ENCODE data around the gene GPR153.

GPR153 gene

GRCh38 chr1:6210591-6211355 lies 50.1 kb downstream of the GPR153 start:
- H3K27ac ChIP-seq = no peak overlapping the region
- DNase-seq (ENCODE audit: low spot score) = no peak
- ChIA-PET CTCF (interaction anchor here (0.6 kb wide), 1 partner anchor 187 kb away, joined by 7 read pairs; no protein-coding TSS in a partner anchor), POLR2A (ENCODE audit: low non-redundant PET) (interaction anchor here (0.5 kb wide), 1 partner anchor 14 kb away, joined by 3 read pairs; no protein-coding TSS in a partner anchor)
- TF ChIP-seq CTCF (conservative IDR thresholded peaks at IDR 0.05; ENCODE audit: low read depth) = no peak

DNA sequence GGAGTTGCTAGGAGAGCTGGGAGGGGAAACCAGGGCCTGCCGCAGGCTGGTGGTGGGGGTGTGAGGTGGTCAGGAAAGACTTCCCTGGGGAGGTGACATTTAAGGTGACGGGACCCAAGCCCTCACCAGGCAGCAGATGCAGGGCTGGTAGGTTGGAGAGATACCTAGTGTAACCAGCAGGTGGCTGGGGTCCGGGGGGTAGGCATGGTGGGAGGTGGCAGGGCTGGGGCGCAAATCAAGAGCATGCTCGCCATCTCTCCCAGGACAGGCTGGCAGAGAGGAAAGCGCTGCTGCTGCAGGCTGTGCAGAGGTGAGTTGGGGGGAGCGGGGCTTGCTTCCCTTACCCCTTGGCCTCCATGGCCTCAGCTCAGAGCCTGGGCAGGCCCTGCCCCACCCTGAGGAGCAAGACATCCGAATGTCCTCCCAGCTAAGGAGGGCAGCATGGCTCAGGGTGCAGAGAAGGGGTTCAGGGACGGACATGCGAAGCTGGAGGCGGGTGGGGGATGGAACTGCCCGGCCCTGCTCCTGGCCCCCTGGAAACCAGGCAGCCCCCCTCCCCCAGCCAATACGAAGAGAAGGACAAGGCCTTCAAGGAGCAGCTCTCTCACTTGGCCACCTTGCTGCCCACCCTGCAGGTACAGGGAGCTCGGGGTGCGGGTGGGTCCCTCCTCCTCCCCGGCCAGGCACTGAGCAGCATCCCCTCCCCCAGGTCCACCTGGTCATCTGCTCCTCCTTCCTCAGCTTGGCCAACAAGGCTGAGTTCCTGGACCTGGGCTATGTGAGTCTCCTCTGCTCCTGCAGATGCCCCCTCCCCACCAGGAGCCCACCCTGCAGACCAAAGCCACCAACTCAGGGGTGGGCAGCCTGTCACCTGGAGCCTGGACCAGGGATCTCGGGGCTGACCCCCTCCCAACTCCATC lies 51.0 kb downstream of the GPR153 start:
- no peak for DNase-seq (ENCODE audit: low spot score)
- TF ChIP-seq CTCF (conservative IDR thresholded peaks at IDR 0.05; ENCODE audit: low read depth) = no peak
- no peak overlapping the region for H3K27ac ChIP-seq
- ChIA-PET POLR2A (ENCODE audit: low non-redundant PET) (interaction anchor here (0.5 to 0.6 kb wide), 2 partner anchors 9 to 13 kb away, joined by 3 read pairs; no protein-coding TSS in a partner anchor), CTCF (interaction anchor here (0.6 to 0.7 kb wide), 4 partner anchors 15 to 1377 kb away, joined by 3 to 7 read pairs (median 4); no protein-coding TSS in a partner anchor)

- no peak overlapping the region for H3K27ac ChIP-seq
- ChIA-PET POLR2A (ENCODE audit: low non-redundant PET) (interaction anchor here (0.7 kb wide), 1 partner anchor 15 kb away, joined by 3 read pairs; no protein-coding TSS in a partner anchor), CTCF (no interaction called here)
- no peak for DNase-seq (ENCODE audit: low spot score)
- no peak for TF ChIP-seq CTCF (conservative IDR thresholded peaks at IDR 0.05; ENCODE audit: low read depth)
These were observed 51.9 kb downstream of the GPR153 start for GRCh38 chr1:6208723-6209660.

GRCh38 chr1:6207921-6208320 lies 53.0 kb downstream of the GPR153 start:
- no peak for DNase-seq (ENCODE audit: low spot score)
- no peak for TF ChIP-seq CTCF (conservative IDR thresholded peaks at IDR 0.05; ENCODE audit: low read depth)
- H3K27ac ChIP-seq = peak overlapping the region; percentile 82
- CTCF ChIA-PET = interaction anchor here (0.7 kb wide), 1 partner anchor 1768 kb away, joined by 3 read pairs; no protein-coding TSS in a partner anchor
- POLR2A ChIA-PET (ENCODE audit: low non-redundant PET) = interaction anchor here (0.7 kb wide), 1 partner anchor 16 kb away, joined by 3 read pairs; no protein-coding TSS in a partner anchor

DNA sequence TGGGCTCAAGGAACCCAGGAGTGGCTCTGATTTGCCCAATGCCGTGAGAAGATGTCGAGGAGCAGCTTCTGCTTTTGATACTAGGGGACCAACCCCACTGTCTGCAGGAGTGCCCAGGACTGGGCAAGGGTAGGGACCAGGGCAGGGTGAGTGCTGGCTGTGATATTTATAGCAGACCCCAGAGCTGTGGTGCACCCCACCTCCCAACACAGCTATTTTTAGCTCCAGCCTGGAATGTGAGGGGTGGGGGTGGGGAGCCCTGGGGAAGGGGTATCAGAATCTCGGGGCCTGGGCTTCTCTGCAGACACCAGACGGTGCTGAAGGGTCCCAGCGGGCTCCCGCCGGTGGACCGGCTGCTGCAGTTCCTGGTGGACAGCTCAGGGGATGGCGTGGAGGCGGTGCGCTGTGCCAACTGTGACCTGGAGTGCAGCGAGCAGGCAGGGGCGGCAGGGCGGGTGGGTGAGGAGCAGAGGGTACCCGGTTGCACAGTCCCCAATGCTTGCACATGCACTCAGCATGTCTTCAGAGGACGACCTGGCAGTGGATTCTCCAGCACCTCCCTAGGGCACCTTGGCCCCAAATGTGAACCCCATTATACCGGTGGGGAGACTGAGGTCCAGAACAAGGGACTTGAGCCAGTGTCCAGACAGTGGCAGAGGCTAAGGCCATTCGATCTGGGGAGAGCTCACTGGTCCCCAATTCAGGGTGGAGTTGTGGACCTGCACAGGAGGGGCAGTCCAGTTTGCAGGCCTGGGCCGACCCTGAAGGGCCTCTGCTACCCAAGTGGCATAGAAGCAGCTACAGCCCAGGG lies 53.6 kb downstream of the GPR153 start:
- no peak for DNase-seq (ENCODE audit: low spot score)
- CTCF ChIA-PET = interaction anchor here (0.7 to 1.3 kb wide), 3 partner anchors 31 to 38 kb away, joined by 3 to 5 read pairs (median 5); no protein-coding TSS in a partner anchor
- POLR2A ChIA-PET (ENCODE audit: low non-redundant PET) = no interaction called here
- TF ChIP-seq CTCF (conservative IDR thresholded peaks at IDR 0.05; ENCODE audit: low read depth) = no peak
- peak overlapping the region; percentile 82 for H3K27ac ChIP-seq
